SK-N-MC (cell line): Measurements from ENCODE around the gene KLHL7.

ENCODE experiments used
- DNase-seq: peaks from one replicate; pipeline ENCODE4 v3.0.0-alpha.2; 2011; ENCODE audit warnings: low read depth, low spot score
- H3K27ac ChIP-seq: fragments of 200-600 bp; sonication (generic); 2 replicates; pipeline ENCODE4 v1.5.1; 2016; ENCODE audit warnings: mixed run types
- H3K36me3 ChIP-seq: fragments of 200-600 bp; sonication (generic); 2 replicates; pipeline ENCODE4 v1.6.1; 2017; ENCODE audit warnings: antibody characterized with exemption, low read length, mixed read lengths; ENCODE audit not compliant: insufficient read depth
- H3K4me3 ChIP-seq: fragments of 200-600 bp; sonication (generic); 2 replicates; pipeline ENCODE4 v1.5.1; 2016
- H3K9ac ChIP-seq: fragments of 200-600 bp; sonication (generic); 2 replicates; pipeline ENCODE4 v1.8.0; 2017; ENCODE audit warnings: mixed run types, mixed read lengths; ENCODE audit not compliant: insufficient read length
- H3K9me3 ChIP-seq: fragments of 200-600 bp; sonication (generic); 2 replicates; pipeline ENCODE4 v1.6.1; 2017; ENCODE audit warnings: low read depth, mild to moderate bottlenecking, antibody characterized with exemption, low read length, moderate library complexity, mixed read lengths
- EZH2 ChIP-seq: fragments of 200-600 bp; sonication (generic); IDR thresholded peaks from one replicate; pipeline ENCODE4 v1.6.1; 2017; ENCODE audit warnings: antibody characterized with exemption
- FOXP2 ChIP-seq: optimal IDR thresholded peaks from 2 replicates; pipeline ENCODE3; 2011; ENCODE audit warnings: mild to moderate bottlenecking, moderate library complexity; ENCODE audit not compliant: insufficient read depth; ENCODE audit errors: extremely low read length, control extremely low read depth
- POLR2AphosphoS5 ChIP-seq: IDR thresholded peaks from 2 replicates; pipeline ENCODE4 v1.6.1; 2012; ENCODE audit warnings: mild to moderate bottlenecking, low read depth, low read length, borderline replicate concordance

Gene KLHL7

DNA sequence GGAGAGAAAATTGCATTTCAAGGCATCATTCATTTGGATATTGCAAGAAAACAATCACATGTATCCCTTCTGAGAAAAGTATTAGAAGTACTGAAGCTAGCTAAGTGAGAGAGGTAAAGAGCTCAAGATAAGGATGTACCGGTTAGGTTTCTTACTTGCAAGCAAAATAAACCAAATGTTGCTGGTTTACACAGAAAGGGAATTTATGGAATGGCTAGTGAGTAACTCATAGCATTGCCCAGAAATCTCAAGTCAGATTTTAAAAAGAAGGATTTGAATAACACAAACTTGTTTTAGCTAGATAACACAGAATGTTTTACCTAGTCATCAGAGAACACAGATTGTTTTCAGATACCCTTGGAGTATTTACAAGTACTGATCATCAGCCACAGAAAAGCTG, 30.6 kb downstream of the KLHL7 start:
- DNase-seq = no peak
- TF ChIP-seq FOXP2 (no peak), EZH2 (no peak), POLR2AphosphoS5 (no peak)
- H3K9ac ChIP-seq = no peak overlapping the region
- H3K9me3 ChIP-seq = no peaks in the 10 kb centered on the region
- H3K4me3 ChIP-seq = no peak overlapping the region
- H3K27ac ChIP-seq = no peak overlapping the region
- H3K36me3 ChIP-seq = peaks cover 1% of the 10 kb centered on the region; the same call in 1 of the 2 replicates

DNA sequence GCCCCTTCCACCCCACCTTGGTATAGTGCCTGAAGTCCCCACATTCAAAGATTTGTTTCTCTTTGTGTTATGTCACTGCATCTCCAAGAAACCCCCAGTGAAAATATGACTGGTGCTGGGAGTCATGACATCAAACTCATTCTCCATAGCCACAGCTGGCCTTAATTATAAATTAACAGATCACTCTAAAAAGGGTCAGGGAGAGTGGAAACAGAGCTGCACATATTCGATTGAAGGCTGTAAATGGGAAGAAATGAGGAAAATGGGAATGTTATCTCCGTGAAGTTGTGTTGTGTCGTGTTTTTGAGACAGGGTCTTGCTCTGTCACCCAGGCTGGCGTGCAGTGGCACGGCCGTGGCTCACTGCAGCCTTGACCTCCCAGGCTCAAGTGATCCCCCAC, 52.1 kb downstream of the KLHL7 start:
- Histone ChIP-seq H3K27ac (no peak overlapping the region), H3K36me3 (0 out of 2 replicates have a peak, but pooled peaks cover 1% of the 10 kb centered on the region), H3K4me3 (no peak overlapping the region), H3K9me3 (no peaks in the 10 kb centered on the region), H3K9ac (no peak overlapping the region)
- DNase-seq = no peak
- TF ChIP-seq EZH2 (no peak), POLR2AphosphoS5 (no peak), FOXP2 (no peak)

GRCh38 chr7:23158546-23158945, 53.0 kb downstream of the KLHL7 start:
- Histone ChIP-seq H3K27ac (no peak overlapping the region), H3K4me3 (no peak overlapping the region), H3K9ac (no peak overlapping the region), H3K36me3 (no peaks in the 10 kb centered on the region), H3K9me3 (no peaks in the 10 kb centered on the region)
- TF ChIP-seq POLR2AphosphoS5 = no peak
- no peak for TF ChIP-seq FOXP2
- no peak for TF ChIP-seq EZH2
- DNase-seq = no peak

GRCh38 chr7:23161482-23161881, 55.9 kb downstream of the KLHL7 start:
- TF ChIP-seq FOXP2 (no peak), POLR2AphosphoS5 (no peak), EZH2 (no peak)
- DNase-seq = no peak
- no peak overlapping the region for H3K4me3 ChIP-seq
- H3K9me3 ChIP-seq = no peaks in the 10 kb centered on the region
- no peaks in the 10 kb centered on the region for H3K36me3 ChIP-seq
- no peak overlapping the region for H3K9ac ChIP-seq
- H3K27ac ChIP-seq = no peak overlapping the region

DNA sequence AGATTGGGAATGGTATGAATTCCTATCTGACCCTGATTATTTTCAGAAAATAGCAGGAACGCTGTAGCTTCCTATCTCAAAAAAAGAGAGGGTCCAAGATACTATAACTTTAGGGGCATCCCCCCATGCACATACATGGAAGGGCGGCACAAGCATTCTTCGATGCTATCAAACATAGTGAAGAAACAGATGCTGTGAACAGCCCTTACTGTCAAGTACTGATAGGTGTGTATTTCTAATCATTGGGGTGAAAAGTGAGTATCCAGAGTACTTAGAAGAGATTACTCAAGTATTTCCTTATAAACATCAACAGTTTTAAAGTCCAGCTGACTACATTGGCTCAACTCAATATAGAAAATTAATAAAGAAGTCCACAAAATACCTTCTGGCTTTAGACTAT, 59.3 kb downstream of the KLHL7 start:
- no peak overlapping the region for H3K4me3 ChIP-seq
- DNase-seq = no peak
- no peaks in the 10 kb centered on the region for H3K9me3 ChIP-seq
- H3K9ac ChIP-seq = no peak overlapping the region
- TF ChIP-seq POLR2AphosphoS5 (no peak), EZH2 (no peak), FOXP2 (no peak)
- no peak overlapping the region for H3K27ac ChIP-seq
- H3K36me3 ChIP-seq = no peaks in the 10 kb centered on the region

GRCh38 chr7:23165316-23165715, 59.7 kb downstream of the KLHL7 start:
- DNase-seq = no peak
- no peaks in the 10 kb centered on the region for H3K9me3 ChIP-seq
- TF ChIP-seq FOXP2 (no peak), POLR2AphosphoS5 (no peak), EZH2 (no peak)
- no peaks in the 10 kb centered on the region for H3K36me3 ChIP-seq
- no peak overlapping the region for H3K27ac ChIP-seq
- H3K4me3 ChIP-seq = no peak overlapping the region
- no peak overlapping the region for H3K9ac ChIP-seq

GRCh38 chr7:23167691-23168090, 62.1 kb downstream of the KLHL7 start:
- Histone ChIP-seq H3K9me3 (no peaks in the 10 kb centered on the region), H3K9ac (no peak overlapping the region), H3K27ac (no peak overlapping the region), H3K4me3 (no peak overlapping the region), H3K36me3 (no peaks in the 10 kb centered on the region)
- no peak for TF ChIP-seq POLR2AphosphoS5
- no peak for TF ChIP-seq EZH2
- no peak for TF ChIP-seq FOXP2
- DNase-seq = no peak

DNA sequence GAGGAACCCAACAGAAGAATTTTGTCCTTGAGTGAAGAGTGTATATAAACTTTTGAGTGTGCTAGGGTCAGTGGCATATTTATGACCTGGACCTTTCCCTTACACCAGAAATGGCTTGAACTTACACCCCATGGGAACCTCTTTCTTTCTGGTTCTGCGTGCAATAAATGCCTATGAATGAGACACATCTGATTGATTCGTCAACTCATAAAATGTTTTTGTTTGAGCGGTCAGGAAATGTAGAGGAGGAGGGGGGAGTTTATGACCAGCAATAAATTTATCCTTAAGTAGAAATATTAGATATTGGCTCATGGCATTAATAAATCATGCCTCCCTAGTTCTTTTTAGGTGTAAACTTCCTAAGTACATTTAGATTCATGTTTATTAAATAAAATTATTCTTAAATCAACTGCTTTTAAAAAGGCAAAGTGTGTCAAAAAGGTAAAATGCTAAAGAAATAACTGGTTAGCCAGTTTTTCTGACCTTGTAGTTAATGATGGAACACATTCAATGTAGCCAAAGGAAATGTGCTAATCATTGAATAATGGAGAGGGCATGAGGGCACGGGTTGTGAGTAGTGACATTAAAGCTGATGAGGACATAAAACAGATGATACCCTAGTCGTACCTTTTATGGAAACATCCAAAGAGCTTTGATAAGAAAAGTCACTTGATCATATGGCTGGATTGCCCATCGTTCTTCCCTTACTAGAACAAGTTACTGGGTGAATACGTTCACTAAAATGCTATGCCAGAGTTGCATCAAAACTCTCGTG, 62.7 kb downstream of the KLHL7 start:
- H3K4me3 ChIP-seq = no peak overlapping the region
- no peak for DNase-seq
- TF ChIP-seq FOXP2 (no peak), EZH2 (no peak), POLR2AphosphoS5 (no peak)
- H3K36me3 ChIP-seq = no peaks in the 10 kb centered on the region
- H3K9ac ChIP-seq = no peak overlapping the region
- no peak overlapping the region for H3K27ac ChIP-seq
- no peaks in the 10 kb centered on the region for H3K9me3 ChIP-seq

GRCh38 chr7:23175938-23176337, 70.4 kb downstream of the KLHL7 start:
- H3K27ac ChIP-seq = no peak overlapping the region
- H3K9me3 ChIP-seq = no peaks in the 10 kb centered on the region
- no peak overlapping the region for H3K9ac ChIP-seq
- H3K4me3 ChIP-seq = no peak overlapping the region
- H3K36me3 ChIP-seq = peaks cover 5% of the 10 kb centered on the region; the same call in 1 of the 2 replicates
- no peak for DNase-seq
- TF ChIP-seq EZH2 (no peak), POLR2AphosphoS5 (no peak), FOXP2 (no peak)
